Measurements from ENCODE around the gene HOXA9. TPM values are rescaled to one million over a fixed set of nuclear protein-coding genes. Genes with fewer than 3 reads are reported as not detected.

Gene HOXA9
- total RNA-seq, 2 experiments from 2014 or later, result not detected

GRCh38 chr7:27112955-27113949, 52.1 kb downstream of the HOXA9 start:
- ChIA-PET POLR2A (no interaction called here), CTCF (no interaction called here)

Other genes starting within 250 kb of the HOXA9 start
- under 1 TPM in 1 of 2 experiments, not detected in 1; 0.15 TPM for gene HOXA1, start 69.5 kb downstream of the HOXA9 start, total RNA-seq
- not detected for gene HOXA2, start 62.9 kb downstream of the HOXA9 start, total RNA-seq
- gene HOXA4, start 34.8 kb downstream of the HOXA9 start, total RNA-seq, result under 1 TPM in 1 of 2 experiments, not detected in 1; 0.19 TPM
- not detected for gene HOXA5, start 21.9 kb downstream of the HOXA9 start, total RNA-seq
- not detected for gene HOXA6, start 17.8 kb downstream of the HOXA9 start, total RNA-seq
- not detected for gene HOXA3, start 13.0 kb downstream of the HOXA9 start, total RNA-seq
- gene HOXA7, start 8.9 kb downstream of the HOXA9 start, total RNA-seq, result not detected
- under 1 TPM in 1 of 2 experiments, not detected in 1; 0.19 TPM for gene HOXA10, start 8.8 kb upstream of the HOXA9 start, total RNA-seq
- not detected for gene HOXA11, start 19.7 kb upstream of the HOXA9 start, total RNA-seq
- not detected for gene HOXA13, start 34.6 kb upstream of the HOXA9 start, total RNA-seq
- gene EVX1, start 77.3 kb upstream of the HOXA9 start, total RNA-seq, result not detected